ENCODE results near the gene SPINT4. TPM values are rescaled to one million over a fixed set of nuclear protein-coding genes. Genes with fewer than 3 reads are reported as not detected.

The SPINT4 gene
- total RNA-seq, 2 donors from 2014 or later: not detected

DNA sequence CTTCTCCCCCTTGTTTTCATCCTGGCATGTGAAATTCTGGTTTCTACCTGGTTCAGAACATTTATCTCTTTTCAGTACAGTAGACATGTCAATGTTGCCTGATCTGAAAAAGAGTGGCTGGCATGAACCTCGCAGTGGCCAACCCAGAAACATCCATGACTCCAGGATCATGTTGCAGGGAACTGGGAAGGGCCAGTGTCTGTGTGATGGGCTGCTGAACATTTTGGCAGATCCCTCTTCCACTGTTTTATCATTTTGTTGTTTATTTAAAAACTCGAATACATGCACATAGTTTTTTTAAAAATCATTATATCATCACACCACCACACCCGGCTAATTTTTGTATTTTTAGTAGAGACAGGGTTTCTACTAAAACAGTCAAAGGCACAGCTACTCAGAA, 50.5 kb downstream of the SPINT4 start:
- ATAC-seq (no peak), DNase-seq (no peak)
- Histone ChIP-seq H3K4me3 (no peak overlapping the region), H3K36me3 (replicated peaks in 1 of 2; ENCODE audit: insufficient read depth in 1 of 2, low read depth in 2 of 2) (no peaks in the 10 kb centered on the region), H3K27me3 (no peaks in the 10 kb centered on the region), H3K4me1 (peaks cover 10% of the 10 kb centered on the region), H3K27ac (no peak overlapping the region), H3K9me3 (no peaks in the 10 kb centered on the region)
- intact Hi-C loops (cut with DNase I): no loop called here
- WGBS, 2 donors: 39 to 49% methylated on average over 3 of the region's 3 CpGs
- TF ChIP-seq POLR2A (IDR thresholded peaks at IDR 0.05): no peak
- TF ChIP-seq, protein P1, sequence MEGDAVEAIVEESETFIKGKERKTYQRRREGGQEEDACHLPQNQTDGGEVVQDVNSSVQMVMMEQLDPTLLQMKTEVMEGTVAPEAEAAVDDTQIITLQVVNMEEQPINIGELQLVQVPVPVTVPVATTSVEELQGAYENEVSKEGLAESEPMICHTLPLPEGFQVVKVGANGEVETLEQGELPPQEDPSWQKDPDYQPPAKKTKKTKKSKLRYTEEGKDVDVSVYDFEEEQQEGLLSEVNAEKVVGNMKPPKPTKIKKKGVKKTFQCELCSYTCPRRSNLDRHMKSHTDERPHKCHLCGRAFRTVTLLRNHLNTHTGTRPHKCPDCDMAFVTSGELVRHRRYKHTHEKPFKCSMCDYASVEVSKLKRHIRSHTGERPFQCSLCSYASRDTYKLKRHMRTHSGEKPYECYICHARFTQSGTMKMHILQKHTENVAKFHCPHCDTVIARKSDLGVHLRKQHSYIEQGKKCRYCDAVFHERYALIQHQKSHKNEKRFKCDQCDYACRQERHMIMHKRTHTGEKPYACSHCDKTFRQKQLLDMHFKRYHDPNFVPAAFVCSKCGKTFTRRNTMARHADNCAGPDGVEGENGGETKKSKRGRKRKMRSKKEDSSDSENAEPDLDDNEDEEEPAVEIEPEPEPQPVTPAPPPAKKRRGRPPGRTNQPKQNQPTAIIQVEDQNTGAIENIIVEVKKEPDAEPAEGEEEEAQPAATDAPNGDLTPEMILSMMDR (IDR thresholded peaks at IDR 0.05): no peak

DNA sequence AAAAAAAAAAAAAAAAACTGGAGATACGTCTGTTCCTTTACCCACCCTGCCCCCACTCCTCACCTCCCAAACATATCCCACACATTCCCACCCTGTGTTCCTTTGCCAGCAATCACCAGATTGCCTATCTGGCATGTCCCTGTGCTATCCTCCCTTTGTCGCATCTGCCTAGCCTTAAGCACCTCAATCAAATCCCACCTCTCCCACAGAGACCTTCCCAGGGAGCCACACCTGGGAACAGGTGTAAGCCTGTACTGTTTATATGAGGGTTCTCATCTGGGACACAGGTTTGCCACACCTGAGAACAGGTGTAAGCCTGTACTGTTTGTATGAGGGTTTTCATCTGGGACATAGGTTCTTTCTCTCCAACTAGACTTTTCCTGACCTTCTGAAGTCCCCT, 52.8 kb downstream of the SPINT4 start:
- TF ChIP-seq, protein P1 (IDR thresholded peaks at IDR 0.05): no peak
- TF ChIP-seq POLR2A (IDR thresholded peaks at IDR 0.05): no peak
- ATAC-seq: no peak

GRCh38 chr20:45775411-45775810, 53.3 kb downstream of the SPINT4 start:
- TF ChIP-seq POLR2A (IDR thresholded peaks at IDR 0.05): no peak
- TF ChIP-seq, protein P1 (IDR thresholded peaks at IDR 0.05): no peak
- no peaks in the 10 kb centered on the region for H3K9me3 ChIP-seq
- no peak for DNase-seq
- H3K4me1 ChIP-seq: peaks cover 30% of the 10 kb centered on the region
- no peak overlapping the region for H3K27ac ChIP-seq
- WGBS, 2 donors: 84 to 90% methylated on average over 5 to 6 of the region's 6 CpGs
- ATAC-seq: no peak
- no peaks in the 10 kb centered on the region for H3K36me3 ChIP-seq (replicated peaks in 1 of 2; ENCODE audit: insufficient read depth in 1 of 2, low read depth in 2 of 2)
- no peak overlapping the region for H3K4me3 ChIP-seq
- H3K27me3 ChIP-seq: no peaks in the 10 kb centered on the region
- intact Hi-C loops (cut with DNase I): no loop called here

More for the DNA sequence above, 52.8 kb downstream of the SPINT4 start:
- H3K36me3 ChIP-seq (replicated peaks in 1 of 2; ENCODE audit: insufficient read depth in 1 of 2, low read depth in 2 of 2): no peaks in the 10 kb centered on the region
- no peaks in the 10 kb centered on the region for H3K9me3 ChIP-seq
- no peak for DNase-seq
- WGBS, 2 donors: 71 to 75% methylated on average over 2 of the region's 2 CpGs
- H3K4me3 ChIP-seq: no peak overlapping the region
- peaks cover 27% of the 10 kb centered on the region for H3K4me1 ChIP-seq
- H3K27me3 ChIP-seq: no peaks in the 10 kb centered on the region
- intact Hi-C loops (cut with DNase I): no loop called here
- no peak overlapping the region for H3K27ac ChIP-seq

Small RNA genes within 50 kb of the gene (microRNA-seq; reads per million reads assigned to microRNA genes)
- 0 reads per million in 2 donors for gene MIR3617 (ENCODE audit: borderline number of aligned reads in 2 of 2, borderline replicate concordance in 2 of 2)

Small RNA genes within 50 kb of the gene (small RNA-seq; reads per million reads assigned to genes)
- gene MIR3617 (not detected), gene SPINT5P (not detected)

Other genes starting within 250 kb of the SPINT4 start
- not detected for gene SPINT3, start 206.7 kb upstream of the SPINT4 start, total RNA-seq
- gene WFDC6, start 182.9 kb upstream of the SPINT4 start, total RNA-seq: not detected
- not detected for gene EPPIN, start 174.9 kb upstream of the SPINT4 start, total RNA-seq
- gene WFDC8, start 143.1 kb upstream of the SPINT4 start, total RNA-seq: not detected
- gene WFDC10A, start 92.6 kb upstream of the SPINT4 start, total RNA-seq: not detected
- gene WFDC9, start 91.1 kb upstream of the SPINT4 start, total RNA-seq: not detected
- gene WFDC11, start 52.1 kb upstream of the SPINT4 start, total RNA-seq: not detected
- not detected for gene WFDC13, start 20.3 kb upstream of the SPINT4 start, total RNA-seq
- not detected for gene WFDC10B, start 17.3 kb upstream of the SPINT4 start, total RNA-seq
- gene WFDC3, start 69.5 kb downstream of the SPINT4 start, total RNA-seq: not detected
- 10 to 100 TPM; 14.8 to 18.9 TPM for gene DNTTIP1, start 69.6 kb downstream of the SPINT4 start, total RNA-seq
- gene UBE2C, start 90.3 kb downstream of the SPINT4 start, total RNA-seq: not detected
- not detected for gene TNNC2, start 105.0 kb downstream of the SPINT4 start, total RNA-seq
- 10 to 100 TPM; 42.8 to 46.5 TPM for gene SNX21, start 111.5 kb downstream of the SPINT4 start, total RNA-seq
- 10 to 100 TPM; 36.8 to 42.8 TPM for gene ACOT8, start 135.0 kb downstream of the SPINT4 start, total RNA-seq
- 1 to 10 TPM; 1.6 to 2.1 TPM for gene ZSWIM3, start 135.3 kb downstream of the SPINT4 start, total RNA-seq
- 1 to 10 TPM; 5.2 to 7.6 TPM for gene ZSWIM1, start 158.9 kb downstream of the SPINT4 start, total RNA-seq
- 1 to 10 TPM; 1.3 to 2.6 TPM for gene SPATA25, start 165.3 kb downstream of the SPINT4 start, total RNA-seq
- 1 to 10 TPM; 3.3 to 5.2 TPM for gene NEURL2, start 168.9 kb downstream of the SPINT4 start, total RNA-seq
- 10 to 100 TPM; 41.0 to 43.8 TPM for gene CTSA, start 169.0 kb downstream of the SPINT4 start, total RNA-seq
- gene PLTP, start 189.8 kb downstream of the SPINT4 start, total RNA-seq: 100 to 1,000 TPM; 109 to 198 TPM
- 10 to 100 TPM; 20.2 to 28.7 TPM for gene PCIF1, start 212.3 kb downstream of the SPINT4 start, total RNA-seq
- 10 to 100 TPM; 21.8 to 41.9 TPM for gene ZNF335, start 249.9 kb downstream of the SPINT4 start, total RNA-seq

Measured in body of pancreas (tissue), 4 donors.